PFSK-1 (cell line): Measurements from ENCODE around the gene PLEKHM1.

ENCODE experiments used
- POLR2AphosphoS5 ChIP-seq: IDR thresholded peaks from 2 replicates; pipeline ENCODE4 v1.6.1; 2012; ENCODE audit warnings: low read depth, mild to moderate bottlenecking, control low read depth, low read length, moderate library complexity
- TAF1 ChIP-seq: IDR thresholded peaks from 2 replicates; pipeline ENCODE4 v1.6.1; 2012; ENCODE audit warnings: low read length, control low read depth, borderline replicate concordance; ENCODE audit not compliant: insufficient read depth

GRCh38 chr17:45430738-45431530 is 59.6 kb downstream of the PLEKHM1 start:
- TF ChIP-seq TAF1 = no peak
- TF ChIP-seq POLR2AphosphoS5 = no peak
